ENCODE results near the gene AFAP1L1. TPM values are rescaled to one million over a fixed set of nuclear protein-coding genes. Genes with fewer than 3 reads are reported as not detected.
A peak's percentile ranks its signal among the peaks of the same experiment; 100 is the strongest.

AFAP1L1 gene
- total RNA-seq, 4 donors from 2014 or later: 10.3 to 20.6 (median 14.0) TPM

DNA sequence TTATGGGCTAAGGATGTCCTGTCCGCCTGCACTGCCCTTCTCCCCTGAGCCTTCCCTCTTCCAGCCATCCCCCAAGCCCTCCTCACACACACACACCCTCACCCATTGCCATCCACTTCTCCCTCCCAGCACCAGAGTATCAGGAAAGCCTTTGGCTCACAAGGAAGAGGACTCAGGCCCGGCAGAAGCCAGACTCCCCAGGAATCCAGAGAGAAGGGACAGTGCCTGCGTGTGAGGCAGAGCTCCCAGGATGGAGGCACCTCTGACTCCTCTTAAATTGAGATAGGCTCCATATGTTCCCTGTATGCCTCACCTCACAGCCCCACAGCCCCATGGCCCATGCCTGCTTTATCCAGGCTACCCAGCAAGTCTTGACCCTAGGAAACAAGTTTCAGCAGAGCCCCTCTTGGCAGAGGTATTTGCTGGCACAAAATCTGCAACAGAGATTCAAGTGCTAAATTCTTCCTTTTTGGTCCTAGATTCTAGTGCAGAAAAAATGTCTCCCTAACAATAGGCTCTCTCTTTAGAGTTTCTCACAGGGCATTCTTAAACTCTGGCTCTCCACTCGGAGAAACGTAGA lies 106.7 kb downstream of the AFAP1L1 start:
- TF ChIP-seq POLR2A (IDR thresholded peaks at IDR 0.05): no peak
- TF ChIP-seq, protein P1, sequence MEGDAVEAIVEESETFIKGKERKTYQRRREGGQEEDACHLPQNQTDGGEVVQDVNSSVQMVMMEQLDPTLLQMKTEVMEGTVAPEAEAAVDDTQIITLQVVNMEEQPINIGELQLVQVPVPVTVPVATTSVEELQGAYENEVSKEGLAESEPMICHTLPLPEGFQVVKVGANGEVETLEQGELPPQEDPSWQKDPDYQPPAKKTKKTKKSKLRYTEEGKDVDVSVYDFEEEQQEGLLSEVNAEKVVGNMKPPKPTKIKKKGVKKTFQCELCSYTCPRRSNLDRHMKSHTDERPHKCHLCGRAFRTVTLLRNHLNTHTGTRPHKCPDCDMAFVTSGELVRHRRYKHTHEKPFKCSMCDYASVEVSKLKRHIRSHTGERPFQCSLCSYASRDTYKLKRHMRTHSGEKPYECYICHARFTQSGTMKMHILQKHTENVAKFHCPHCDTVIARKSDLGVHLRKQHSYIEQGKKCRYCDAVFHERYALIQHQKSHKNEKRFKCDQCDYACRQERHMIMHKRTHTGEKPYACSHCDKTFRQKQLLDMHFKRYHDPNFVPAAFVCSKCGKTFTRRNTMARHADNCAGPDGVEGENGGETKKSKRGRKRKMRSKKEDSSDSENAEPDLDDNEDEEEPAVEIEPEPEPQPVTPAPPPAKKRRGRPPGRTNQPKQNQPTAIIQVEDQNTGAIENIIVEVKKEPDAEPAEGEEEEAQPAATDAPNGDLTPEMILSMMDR (IDR thresholded peaks at IDR 0.05): no peak
- peaks cover 0 to 78% (median 6%) of the 10 kb centered on the region in 3 donors for H3K4me1 ChIP-seq
- H3K36me3 ChIP-seq: no peaks in the 10 kb centered on the region
- 19 to 67% methylated on average over 2 to 3 of the region's 5 CpGs for WGBS, 2 donors (ENCODE audit: low coverage in 1 of 2)
- peak overlapping the region in 1 of 2 donors; percentile 18 for H3K4me3 ChIP-seq
- no peaks in the 10 kb centered on the region for H3K9me3 ChIP-seq
- H3K27ac ChIP-seq: peak overlapping the region; percentile 93 to 98 (median 95)
- ATAC-seq: no peak
- no peaks in the 10 kb centered on the region for H3K27me3 ChIP-seq

DNA sequence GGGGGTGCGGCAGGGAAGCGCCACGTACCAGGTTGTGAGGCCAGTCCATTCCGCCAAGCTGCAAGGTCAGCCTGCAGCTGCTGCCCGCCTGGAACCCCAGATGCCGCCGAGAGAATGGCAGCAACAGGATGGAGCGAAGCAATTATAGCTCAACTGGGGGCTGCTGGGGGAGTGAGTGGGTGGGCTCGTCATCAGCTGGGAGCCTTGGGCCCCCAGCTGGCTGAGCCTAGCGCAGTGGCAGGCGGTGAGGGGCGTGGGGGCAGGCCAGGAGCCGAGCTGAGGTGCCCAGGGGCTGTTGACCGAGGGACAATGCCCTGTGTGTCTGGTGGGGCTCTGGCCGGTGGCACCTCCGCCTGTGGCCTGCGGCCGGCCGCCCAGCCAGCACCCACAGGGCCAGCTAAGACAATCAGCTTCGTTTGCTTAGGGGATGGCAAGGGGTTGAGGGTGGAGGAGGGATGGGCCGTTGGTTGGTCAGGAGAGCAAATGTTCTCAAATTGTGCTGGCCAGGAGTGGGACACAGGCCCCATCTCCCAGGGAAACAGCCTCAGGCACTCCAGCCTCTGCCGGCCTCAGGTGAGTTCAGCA lies 107.6 kb downstream of the AFAP1L1 start, which contains the start of gene IL17B:
TSS of gene IL17B (minus strand) at position 116 of the 585 bp plus-strand sequence. CDS start at position 49, 67 bp downstream.
- ATAC-seq: no peak
- H3K27ac ChIP-seq: peak within 1 kb of the TSS; percentile 93 to 98 (median 95)
- 34% methylated on average over 4 of the region's 22 CpGs; no CpG with 5 or more reads in 1 of the 2 donors for WGBS, 2 donors (ENCODE audit: low coverage in 1 of 2)
- TF ChIP-seq EP300 (IDR thresholded peaks at IDR 0.05) (no peak), POLR2AphosphoS5 (IDR thresholded peaks at IDR 0.05) (no peak), POLR2A (IDR thresholded peaks at IDR 0.05) (no peak)
- TF ChIP-seq, protein P1 (IDR thresholded peaks at IDR 0.05): no peak
- no peaks in the 10 kb centered on the region for H3K36me3 ChIP-seq
- H3K4me3 ChIP-seq: peak within 1 kb of the TSS in 1 of 2 donors; percentile 18
- no peaks in the 10 kb centered on the region for H3K27me3 ChIP-seq
- no peaks in the 10 kb centered on the region for H3K9me3 ChIP-seq
- peaks cover 0 to 78% (median 7%) of the 10 kb centered on the region in 3 donors for H3K4me1 ChIP-seq

DNA sequence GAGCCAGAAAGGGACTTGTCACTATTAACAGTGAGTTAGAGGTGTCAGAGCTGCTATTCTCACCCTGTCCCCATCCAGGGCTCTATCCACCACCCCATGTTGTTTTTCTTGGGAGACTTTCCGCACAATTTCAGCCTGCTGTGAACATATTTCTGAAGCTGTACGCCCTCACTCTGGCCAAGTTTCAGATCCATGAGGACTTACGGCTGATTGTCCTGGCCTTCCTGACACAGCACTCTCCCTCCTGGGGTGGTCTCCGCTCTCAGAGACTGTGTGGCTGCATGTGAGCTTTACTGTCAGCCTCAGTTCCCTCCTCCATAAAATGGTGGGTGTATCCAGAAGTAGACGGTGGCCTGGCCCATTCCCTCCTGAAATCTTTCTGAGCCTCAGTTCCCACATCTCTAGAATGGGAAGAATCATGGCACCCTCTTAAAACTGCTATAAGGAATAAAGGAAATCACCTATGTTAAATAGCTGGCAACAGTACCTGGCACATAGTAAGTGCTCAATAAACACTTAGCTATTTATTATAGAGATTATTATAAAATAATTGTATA lies 108.2 kb downstream of the AFAP1L1 start:
- Histone ChIP-seq H3K27me3 (no peaks in the 10 kb centered on the region), H3K36me3 (no peaks in the 10 kb centered on the region), H3K4me3 (no peak overlapping the region), H3K27ac (peak overlapping the region; percentile 93 to 98 (median 95)), H3K9me3 (no peaks in the 10 kb centered on the region), H3K4me1 (peaks cover 0 to 78% (median 10%) of the 10 kb centered on the region in 3 donors)
- WGBS, 2 donors (ENCODE audit: low coverage in 1 of 2): 37 to 48% methylated on average over 2 to 3 of the region's 5 CpGs
- no peak for TF ChIP-seq POLR2A (IDR thresholded peaks at IDR 0.05)
- TF ChIP-seq, protein P1 (IDR thresholded peaks at IDR 0.05): no peak
- TF ChIP-seq POLR2AphosphoS5 (IDR thresholded peaks at IDR 0.05): no peak
- no peak for TF ChIP-seq EP300 (IDR thresholded peaks at IDR 0.05)
- no peak for ATAC-seq

DNA sequence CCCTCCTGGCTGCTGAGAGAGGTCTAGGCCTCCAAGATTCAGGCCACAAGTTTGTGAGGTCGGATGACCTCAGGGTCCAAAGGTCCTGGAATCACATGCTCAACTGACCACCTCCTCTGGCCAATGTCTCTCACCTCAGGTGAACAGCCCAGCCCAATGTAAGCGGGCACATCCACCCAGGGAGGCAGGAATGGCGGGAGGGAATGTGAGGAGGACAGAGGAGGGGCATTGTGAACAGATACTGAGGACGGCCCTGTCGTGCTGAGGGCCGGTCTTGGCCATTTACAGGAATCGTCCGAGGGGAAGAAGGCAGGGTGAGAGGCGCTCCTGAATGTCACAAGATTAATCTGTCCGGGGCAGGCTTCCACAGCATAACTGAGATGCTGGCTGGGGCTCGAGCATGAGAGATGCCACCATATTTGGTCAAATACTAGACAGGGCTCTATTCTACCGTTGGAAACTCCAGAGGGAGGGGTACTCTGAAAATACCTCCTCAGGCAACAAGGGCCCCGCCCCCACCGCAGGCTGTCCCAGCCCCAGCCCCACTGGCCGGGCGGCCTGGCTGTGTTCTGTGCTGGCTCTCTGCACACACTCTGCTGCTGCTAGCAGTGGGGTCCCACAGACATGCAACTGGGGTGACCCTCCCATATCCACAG lies 108.9 kb downstream of the AFAP1L1 start:
- H3K27me3 ChIP-seq: no peaks in the 10 kb centered on the region
- H3K36me3 ChIP-seq: no peaks in the 10 kb centered on the region
- ATAC-seq: peak; percentile 84
- H3K27ac ChIP-seq: peak overlapping the region; percentile 93 to 99 (median 95)
- no peaks in the 10 kb centered on the region for H3K9me3 ChIP-seq
- peak; percentile 64 to 81 for TF ChIP-seq POLR2A (IDR thresholded peaks at IDR 0.05)
- peak; percentile 6 for TF ChIP-seq EP300 (IDR thresholded peaks at IDR 0.05)
- peak; percentile 92 for TF ChIP-seq POLR2AphosphoS5 (IDR thresholded peaks at IDR 0.05)
- TF ChIP-seq, protein P1 (IDR thresholded peaks at IDR 0.05): peak in 1 of 4 experiments; percentile 6
- WGBS, 2 donors (ENCODE audit: low coverage in 1 of 2): 27% methylated on average over 5 of the region's 16 CpGs; no CpG with 5 or more reads in 1 of the 2 donors
- H3K4me1 ChIP-seq: peaks cover 0 to 79% (median 14%) of the 10 kb centered on the region in 3 donors
- peak overlapping the region; percentile 39 to 52 for H3K4me3 ChIP-seq
